ENCODE results near the gene ZRANB3.

The ZRANB3 gene

GRCh38 chr2:135226961-135227360 is 304.1 kb downstream of the ZRANB3 start:
- FAIRE-seq (no peak), DNase-seq (ENCODE audit: insufficient read length, low spot score) (no peak)
- no peak for TF ChIP-seq POLR2A (IDR thresholded peaks at IDR 0.05; ENCODE audit: low read depth, low read length)

- FAIRE-seq = no peak
- DNase-seq (ENCODE audit: insufficient read length, low spot score) = no peak
- TF ChIP-seq POLR2A (IDR thresholded peaks at IDR 0.05; ENCODE audit: low read depth, low read length) = no peak
Measured at GRCh38 chr2:135225781-135226180, 305.2 kb downstream of the ZRANB3 start.

GRCh38 chr2:135219226-135219625 is 311.8 kb downstream of the ZRANB3 start:
- TF ChIP-seq POLR2A (IDR thresholded peaks at IDR 0.05; ENCODE audit: low read depth, low read length) = no peak
- FAIRE-seq (no peak), DNase-seq (ENCODE audit: insufficient read length, low spot score) (no peak)

DNA sequence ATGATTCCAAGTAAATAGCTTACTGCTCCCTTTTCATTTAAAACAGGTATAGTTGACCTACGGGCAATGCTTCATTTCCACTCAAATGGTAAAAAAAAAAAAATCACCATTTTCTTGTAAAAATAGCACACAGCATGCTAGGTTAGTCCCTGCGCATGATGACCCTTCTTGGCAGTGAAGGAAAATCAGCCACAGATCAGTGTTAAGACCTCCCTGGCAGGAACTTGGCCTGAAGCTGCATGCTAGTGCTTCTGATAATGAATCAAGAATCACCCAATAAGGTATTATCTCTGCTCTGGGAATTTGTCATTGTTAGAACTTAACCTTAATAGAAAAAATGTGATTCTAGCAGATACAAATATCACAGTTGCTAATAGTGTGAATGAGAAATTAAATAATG is 312.6 kb downstream of the ZRANB3 start:
- DNase-seq (ENCODE audit: insufficient read length, low spot score) (no peak), FAIRE-seq (no peak)
- TF ChIP-seq POLR2A (IDR thresholded peaks at IDR 0.05; ENCODE audit: low read depth, low read length) = no peak

GRCh38 chr2:135212757-135213156 is 318.3 kb downstream of the ZRANB3 start:
- no peak for TF ChIP-seq POLR2A (IDR thresholded peaks at IDR 0.05; ENCODE audit: low read depth, low read length)
- no peak for FAIRE-seq
- no peak for DNase-seq (ENCODE audit: insufficient read length, low spot score)

- DNase-seq (ENCODE audit: insufficient read length, low spot score) (no peak), FAIRE-seq (no peak)
- no peak for TF ChIP-seq POLR2A (IDR thresholded peaks at IDR 0.05; ENCODE audit: low read depth, low read length)
Measured at GRCh38 chr2:135208016-135208415, 323.0 kb downstream of the ZRANB3 start.

DNA sequence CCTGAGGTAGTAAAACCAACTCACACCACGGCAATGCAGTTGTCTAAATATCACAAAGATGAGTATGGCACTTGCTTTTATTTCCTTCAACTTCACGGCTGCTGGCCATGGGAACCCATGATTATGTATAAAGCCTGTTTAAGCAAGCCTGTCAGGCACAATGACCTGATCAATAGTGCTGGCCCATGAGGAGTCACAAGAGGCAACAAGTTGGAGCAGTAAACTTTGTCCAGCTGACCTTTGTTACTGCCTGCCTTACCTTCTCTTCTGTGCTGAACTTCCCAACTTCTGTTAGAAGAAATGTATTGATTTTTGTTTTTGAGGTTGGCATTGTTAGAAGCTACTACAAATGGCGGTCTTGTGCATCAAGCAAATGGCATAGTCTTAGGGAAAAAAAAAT is 327.1 kb downstream of the ZRANB3 start:
- FAIRE-seq (no peak), DNase-seq (ENCODE audit: insufficient read length, low spot score) (no peak)
- no peak for TF ChIP-seq POLR2A (IDR thresholded peaks at IDR 0.05; ENCODE audit: low read depth, low read length)

- TF ChIP-seq POLR2A (IDR thresholded peaks at IDR 0.05; ENCODE audit: low read depth, low read length) = no peak
- no peak for DNase-seq (ENCODE audit: insufficient read length, low spot score)
Measured at GRCh38 chr2:135202751-135203150, 328.3 kb downstream of the ZRANB3 start.

GRCh38 chr2:135198481-135198880 is 332.5 kb downstream of the ZRANB3 start:
- no peak for FAIRE-seq
- no peak for DNase-seq (ENCODE audit: insufficient read length, low spot score)
- no peak for TF ChIP-seq POLR2A (IDR thresholded peaks at IDR 0.05; ENCODE audit: low read depth, low read length)

More at GRCh38 chr2:135202751-135203150, 328.3 kb downstream of the ZRANB3 start:
- FAIRE-seq = no peak

DNA sequence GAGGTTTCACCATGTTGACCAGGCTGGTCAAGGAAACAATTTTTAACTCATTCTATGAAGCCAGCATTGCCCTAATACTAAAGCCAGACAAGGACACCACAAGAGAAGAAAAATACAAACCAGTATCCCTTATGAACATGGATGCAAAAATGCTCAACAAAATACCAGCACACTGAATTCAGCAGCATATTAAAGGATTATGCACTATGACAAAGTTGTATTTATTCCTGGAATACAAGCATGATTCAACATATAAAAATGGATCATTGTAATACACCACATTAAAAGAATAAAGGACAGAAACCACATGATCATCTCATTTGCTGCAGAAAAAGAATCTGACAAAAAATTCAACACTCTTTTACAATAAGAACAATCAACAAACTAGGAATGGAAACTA is 340.2 kb downstream of the ZRANB3 start:
- FAIRE-seq (no peak), DNase-seq (ENCODE audit: insufficient read length, low spot score) (no peak)
- TF ChIP-seq POLR2A (IDR thresholded peaks at IDR 0.05; ENCODE audit: low read depth, low read length) = no peak

DNA sequence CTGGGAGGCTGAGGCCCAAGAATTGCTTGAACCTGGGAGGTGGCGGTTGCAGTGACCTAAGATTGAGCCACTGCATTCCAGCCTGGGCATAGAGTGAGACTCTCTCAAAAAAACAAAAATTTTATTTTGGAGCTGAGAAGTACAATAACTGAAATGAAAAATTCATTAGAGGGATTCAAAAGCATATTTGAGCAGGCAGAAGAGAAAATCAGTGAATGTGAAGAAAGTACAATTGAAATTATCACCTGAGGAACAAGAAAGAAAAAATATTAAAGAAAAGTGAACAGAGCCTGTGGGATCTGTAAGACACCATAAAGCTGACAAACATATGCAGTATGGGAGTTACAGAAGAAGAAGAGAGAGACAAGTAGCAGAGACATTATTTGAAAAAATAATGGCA is 341.9 kb downstream of the ZRANB3 start:
- DNase-seq (ENCODE audit: insufficient read length, low spot score) (no peak), FAIRE-seq (no peak)
- TF ChIP-seq POLR2A (IDR thresholded peaks at IDR 0.05; ENCODE audit: low read depth, low read length) = no peak

DNA sequence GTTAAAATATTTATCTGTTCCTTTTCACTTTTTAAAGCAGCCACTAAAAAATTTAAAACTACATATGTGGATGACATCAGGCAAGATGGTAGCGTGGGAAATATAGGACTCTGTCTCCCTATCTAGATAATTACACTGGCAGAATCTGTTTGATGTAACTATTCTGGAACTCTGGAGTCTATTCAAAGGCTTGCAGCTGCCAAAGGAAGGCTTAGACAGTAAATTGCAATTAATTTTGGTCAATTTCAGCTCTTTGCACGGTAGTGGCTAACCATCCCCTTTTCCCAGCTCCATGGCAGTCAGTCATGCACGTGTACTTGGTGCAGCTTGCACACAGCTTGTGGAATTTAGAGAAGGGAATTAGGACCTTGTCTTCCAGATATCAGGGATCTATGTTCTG is 343.7 kb downstream of the ZRANB3 start:
- FAIRE-seq = no peak
- TF ChIP-seq POLR2A (IDR thresholded peaks at IDR 0.05; ENCODE audit: low read depth, low read length) = no peak

DNA sequence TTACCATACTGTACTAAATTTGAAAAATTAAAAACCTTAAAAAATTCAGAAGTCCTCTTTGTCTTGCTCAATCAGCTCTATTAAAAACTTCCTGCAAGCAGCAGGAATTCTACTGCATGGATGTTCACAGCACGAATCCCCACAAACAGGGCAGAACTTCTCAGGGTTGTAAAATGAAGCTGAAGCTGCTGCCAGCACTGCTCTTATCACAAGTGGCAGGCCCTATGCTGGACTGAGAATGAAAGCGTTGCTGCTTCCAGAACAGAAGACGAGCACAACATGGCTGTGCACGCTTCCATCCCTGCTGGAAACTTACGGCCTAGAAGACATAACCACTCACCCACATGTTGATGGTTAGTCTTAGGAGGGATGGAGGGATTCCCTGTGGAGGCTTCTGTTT is 345.0 kb downstream of the ZRANB3 start:
- FAIRE-seq (no peak), DNase-seq (ENCODE audit: insufficient read length, low spot score) (no peak)
- TF ChIP-seq POLR2A (IDR thresholded peaks at IDR 0.05; ENCODE audit: low read depth, low read length) = no peak

More for the DNA sequence above, 343.7 kb downstream of the ZRANB3 start:
- no peak for DNase-seq (ENCODE audit: insufficient read length, low spot score)

DNA sequence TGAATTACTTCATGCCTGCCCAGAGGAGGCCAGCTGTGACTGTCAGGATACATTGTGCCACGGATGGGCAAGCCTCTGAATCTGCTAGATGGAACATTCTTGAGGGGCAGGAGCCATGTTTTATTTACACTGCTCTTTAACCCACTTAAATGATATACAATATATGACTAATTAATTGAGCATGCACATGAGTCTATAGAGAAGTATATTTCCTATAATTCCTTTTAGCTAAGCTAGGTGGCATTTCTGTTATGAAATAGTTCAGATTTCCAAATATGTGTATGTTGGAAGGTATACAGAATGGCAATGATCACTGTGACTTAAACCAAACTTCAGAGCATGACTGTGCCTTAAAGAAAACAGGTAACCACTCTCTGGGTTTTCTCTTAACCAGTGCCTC is 347.2 kb downstream of the ZRANB3 start:
- no peak for FAIRE-seq
- no peak for DNase-seq (ENCODE audit: insufficient read length, low spot score)
- TF ChIP-seq POLR2A (IDR thresholded peaks at IDR 0.05; ENCODE audit: low read depth, low read length) = no peak

GRCh38 chr2:135182601-135183000 is 348.4 kb downstream of the ZRANB3 start:
- FAIRE-seq = no peak
- DNase-seq (ENCODE audit: insufficient read length, low spot score) = no peak
- no peak for TF ChIP-seq POLR2A (IDR thresholded peaks at IDR 0.05; ENCODE audit: low read depth, low read length)

GRCh38 chr2:135182190-135182589 is 348.8 kb downstream of the ZRANB3 start:
- no peak for FAIRE-seq
- no peak for DNase-seq (ENCODE audit: insufficient read length, low spot score)
- no peak for TF ChIP-seq POLR2A (IDR thresholded peaks at IDR 0.05; ENCODE audit: low read depth, low read length)

Data from H54 (cell line).